ENCODE measurements around the gene WSCD2. TPM values are rescaled to one million over a fixed set of nuclear protein-coding genes. Genes with fewer than 3 reads are reported as not detected.

WSCD2 gene
- total RNA-seq, 2 donors from 2014 or later = not detected

DNA sequence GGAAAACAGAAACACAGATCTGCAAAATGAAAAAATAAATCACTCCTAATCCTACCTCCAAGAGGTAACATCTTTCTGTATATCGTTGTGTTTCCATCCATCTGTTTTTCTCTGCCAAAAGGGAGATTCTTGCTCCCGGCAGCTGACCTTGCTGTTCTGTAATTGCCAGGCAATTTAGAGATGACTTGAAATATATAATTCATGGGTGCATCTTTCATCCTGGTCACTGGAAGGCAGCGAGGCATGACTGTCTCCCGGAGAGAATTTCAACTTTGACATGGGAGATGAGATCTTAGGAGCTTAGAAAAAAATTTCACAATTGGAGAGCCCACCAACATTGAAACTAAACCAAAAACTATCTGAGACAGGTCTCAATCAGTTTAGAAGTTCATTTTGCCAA, 53.0 kb downstream of the WSCD2 start:
- no peak overlapping the region for H3K4me3 Mint-ChIP-seq
- H3K9me3 Mint-ChIP-seq = no peaks in the 10 kb centered on the region
- peaks cover 8% of the 10 kb centered on the region for H3K27me3 Mint-ChIP-seq (ENCODE audit: low read depth)
- no peaks in the 10 kb centered on the region for H3K36me3 Mint-ChIP-seq (ENCODE audit: insufficient read depth in 2 of 2)
- no peaks in the 10 kb centered on the region for H3K4me1 Mint-ChIP-seq (ENCODE audit: low read depth)
- no peak for ATAC-seq (replicated peaks in 1 of 2)
- no peak for DNase-seq
- H3K27ac Mint-ChIP-seq = no peak overlapping the region

DNA sequence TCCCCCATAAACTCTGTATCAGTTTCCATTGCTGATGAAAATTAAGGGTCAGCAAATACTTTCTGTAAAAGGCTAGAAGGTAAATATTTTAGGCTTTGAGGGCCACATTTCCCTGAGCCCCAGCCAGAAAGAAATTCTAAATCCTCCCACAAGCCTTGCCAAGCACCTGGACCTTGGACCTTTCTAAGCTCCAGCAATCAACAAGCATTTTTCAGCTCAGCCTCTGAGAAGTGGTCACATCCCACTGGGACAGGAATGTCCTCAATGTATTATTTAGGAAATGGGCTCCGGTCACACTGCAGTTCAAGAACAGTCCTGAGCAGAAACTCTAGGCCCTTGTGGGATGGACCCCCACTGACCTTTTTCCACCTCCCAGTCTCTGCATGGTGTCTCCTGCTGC, 55.9 kb downstream of the WSCD2 start:
- Mint-ChIP-seq H3K36me3 (ENCODE audit: insufficient read depth in 2 of 2) (no peaks in the 10 kb centered on the region), H3K4me1 (ENCODE audit: low read depth) (no peaks in the 10 kb centered on the region), H3K27me3 (ENCODE audit: low read depth) (peaks cover 8% of the 10 kb centered on the region), H3K27ac (no peak overlapping the region), H3K9me3 (no peaks in the 10 kb centered on the region), H3K4me3 (no peak overlapping the region)
- DNase-seq = no peak
- ATAC-seq (replicated peaks in 1 of 2) = no peak

DNA sequence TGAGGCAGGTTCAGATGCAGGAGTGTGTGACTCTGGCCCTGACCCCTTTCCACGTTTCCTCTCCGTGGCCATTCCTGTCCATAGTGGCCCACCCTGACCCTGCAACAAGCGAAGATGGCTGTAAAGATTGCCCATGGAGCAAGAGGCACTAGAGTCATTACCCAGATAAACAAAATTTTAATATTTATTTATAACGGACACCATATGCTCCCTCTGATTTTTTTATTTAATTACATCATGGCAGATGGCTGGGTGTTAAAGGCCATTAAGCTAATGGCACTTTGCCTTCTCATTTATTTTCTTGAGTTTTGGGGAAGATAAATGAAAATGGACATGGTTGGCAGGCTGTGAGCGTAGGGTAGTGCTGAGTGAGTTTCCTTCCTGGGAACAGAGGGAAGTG, 58.7 kb downstream of the WSCD2 start:
- no peak for DNase-seq
- Mint-ChIP-seq H3K27me3 (ENCODE audit: low read depth) (peaks cover 8% of the 10 kb centered on the region), H3K4me1 (ENCODE audit: low read depth) (no peaks in the 10 kb centered on the region), H3K4me3 (no peak overlapping the region), H3K9me3 (no peaks in the 10 kb centered on the region), H3K36me3 (ENCODE audit: insufficient read depth in 2 of 2) (no peaks in the 10 kb centered on the region), H3K27ac (no peak overlapping the region)
- no peak for ATAC-seq (replicated peaks in 1 of 2)

DNA sequence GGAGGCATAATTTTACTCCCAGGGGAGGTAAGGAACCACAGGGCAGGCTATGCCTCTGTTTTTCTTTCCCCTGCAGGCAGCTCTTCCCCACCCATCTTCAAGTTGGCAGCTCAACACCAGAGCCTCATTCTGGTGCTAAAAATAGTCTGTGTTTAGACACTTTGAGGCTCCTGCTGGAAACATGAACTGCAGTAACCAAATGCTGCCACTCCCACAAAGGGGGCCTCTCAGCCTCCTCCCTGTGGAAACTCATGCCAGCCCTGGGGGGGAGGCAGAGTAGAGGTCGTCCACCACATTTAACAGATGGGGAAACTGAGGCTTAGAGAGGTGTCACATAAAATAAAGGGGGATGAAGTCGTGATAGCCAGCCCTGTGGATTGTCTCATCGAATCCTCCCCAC, 61.4 kb downstream of the WSCD2 start:
- no peak for ATAC-seq (replicated peaks in 1 of 2)
- Mint-ChIP-seq H3K36me3 (ENCODE audit: insufficient read depth in 2 of 2) (no peaks in the 10 kb centered on the region), H3K4me1 (ENCODE audit: low read depth) (no peaks in the 10 kb centered on the region), H3K27me3 (ENCODE audit: low read depth) (peaks cover 14% of the 10 kb centered on the region), H3K4me3 (no peak overlapping the region), H3K9me3 (no peaks in the 10 kb centered on the region), H3K27ac (no peak overlapping the region)
- no peak for DNase-seq

DNA sequence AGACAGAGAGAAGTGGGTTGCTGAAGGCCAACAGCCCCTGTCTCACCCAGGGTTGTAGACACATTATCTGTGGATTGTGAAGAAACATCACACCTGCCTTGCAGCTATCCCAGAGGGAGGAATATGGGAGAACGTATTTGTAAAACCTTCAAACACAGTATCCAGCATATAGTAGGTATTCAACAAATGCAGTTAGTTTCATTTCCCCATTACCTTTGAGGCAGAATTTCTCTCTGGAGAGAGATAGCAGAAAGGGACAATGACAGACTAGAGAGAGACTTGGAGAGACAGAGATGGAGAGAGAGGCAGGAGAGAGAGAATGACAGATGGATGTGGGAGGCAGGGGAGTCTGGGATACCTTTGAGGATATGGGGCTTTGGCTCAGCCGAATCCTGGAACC, 62.0 kb downstream of the WSCD2 start:
- Mint-ChIP-seq H3K36me3 (ENCODE audit: insufficient read depth in 2 of 2) (no peaks in the 10 kb centered on the region), H3K27me3 (ENCODE audit: low read depth) (peaks cover 10% of the 10 kb centered on the region), H3K4me1 (ENCODE audit: low read depth) (no peaks in the 10 kb centered on the region), H3K4me3 (no peak overlapping the region), H3K27ac (no peak overlapping the region), H3K9me3 (no peaks in the 10 kb centered on the region)
- no peak for ATAC-seq (replicated peaks in 1 of 2)
- no peak for DNase-seq

DNA sequence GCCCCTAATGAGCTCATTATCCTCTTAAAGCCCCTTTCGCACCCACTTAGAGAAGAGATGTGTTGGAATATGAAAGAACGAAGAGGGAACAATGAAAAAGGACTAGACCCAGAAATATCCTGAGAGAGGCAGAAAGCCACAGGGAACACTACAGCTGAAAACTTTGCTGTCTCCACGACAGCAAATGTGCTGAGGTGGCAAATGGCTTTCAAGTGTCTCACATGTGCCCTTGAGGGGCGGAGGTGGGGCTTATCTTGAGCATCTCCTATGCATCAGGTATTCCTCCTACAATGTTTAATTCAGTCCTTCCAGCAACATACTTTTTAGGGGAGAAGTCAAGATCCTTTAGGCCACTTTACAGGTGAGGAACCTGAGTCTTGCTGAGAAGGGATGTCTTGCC, 62.9 kb downstream of the WSCD2 start:
- ATAC-seq (replicated peaks in 1 of 2) (no peak), DNase-seq (no peak)
- Mint-ChIP-seq H3K27me3 (ENCODE audit: low read depth) (peaks cover 6% of the 10 kb centered on the region), H3K9me3 (no peaks in the 10 kb centered on the region), H3K4me3 (no peak overlapping the region), H3K36me3 (ENCODE audit: insufficient read depth in 2 of 2) (no peaks in the 10 kb centered on the region), H3K27ac (no peak overlapping the region), H3K4me1 (ENCODE audit: low read depth) (no peaks in the 10 kb centered on the region)

DNA sequence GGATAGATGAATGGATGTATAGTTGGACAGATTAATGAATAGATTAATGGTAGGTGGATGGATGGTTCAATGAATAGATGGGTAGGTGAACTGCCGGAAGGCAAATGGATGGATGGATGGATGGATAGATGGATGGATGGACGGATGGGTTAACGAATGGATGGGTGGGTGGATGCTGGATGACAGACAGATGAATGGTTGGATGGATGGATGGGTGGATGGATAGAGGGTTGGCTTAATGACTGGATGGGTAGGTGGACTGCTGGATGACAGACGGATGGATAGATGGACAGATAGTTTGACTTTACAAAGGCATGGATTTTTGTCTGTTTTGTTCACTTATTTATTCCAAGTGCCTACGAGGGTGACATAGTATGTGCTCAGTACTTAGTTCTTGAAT, 64.4 kb downstream of the WSCD2 start:
- H3K36me3 Mint-ChIP-seq (ENCODE audit: insufficient read depth in 2 of 2) = no peaks in the 10 kb centered on the region
- H3K9me3 Mint-ChIP-seq = no peaks in the 10 kb centered on the region
- DNase-seq (no peak), ATAC-seq (replicated peaks in 1 of 2) (no peak)
- no peaks in the 10 kb centered on the region for H3K4me1 Mint-ChIP-seq (ENCODE audit: low read depth)
- H3K27me3 Mint-ChIP-seq (ENCODE audit: low read depth) = peaks cover 6% of the 10 kb centered on the region
- H3K4me3 Mint-ChIP-seq = no peak overlapping the region
- H3K27ac Mint-ChIP-seq = no peak overlapping the region

DNA sequence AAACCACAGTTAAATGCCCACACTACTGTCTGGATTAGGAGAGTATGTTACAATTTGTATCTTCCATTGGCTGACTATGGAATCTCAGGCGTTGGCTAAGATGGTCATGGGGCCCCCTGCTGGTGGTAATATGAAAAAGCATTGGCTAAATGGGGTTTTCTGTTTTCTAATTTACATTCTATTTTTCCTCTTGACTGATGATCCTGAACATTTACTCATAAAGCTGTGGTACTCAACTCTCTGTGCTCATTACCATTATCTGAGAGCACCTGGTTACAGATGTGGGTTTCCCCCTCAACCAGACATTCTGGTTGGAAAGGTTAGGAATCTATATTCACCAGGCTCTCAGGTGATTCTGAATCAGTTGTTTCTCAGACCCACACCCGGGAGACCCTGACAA, 64.8 kb downstream of the WSCD2 start:
- ATAC-seq (replicated peaks in 1 of 2) = no peak
- no peaks in the 10 kb centered on the region for H3K36me3 Mint-ChIP-seq (ENCODE audit: insufficient read depth in 2 of 2)
- H3K27ac Mint-ChIP-seq = no peak overlapping the region
- no peaks in the 10 kb centered on the region for H3K9me3 Mint-ChIP-seq
- H3K27me3 Mint-ChIP-seq (ENCODE audit: low read depth) = peaks cover 6% of the 10 kb centered on the region
- peak; percentile 16 to 18 for DNase-seq
- H3K4me1 Mint-ChIP-seq (ENCODE audit: low read depth) = no peaks in the 10 kb centered on the region
- no peak overlapping the region for H3K4me3 Mint-ChIP-seq

DNA sequence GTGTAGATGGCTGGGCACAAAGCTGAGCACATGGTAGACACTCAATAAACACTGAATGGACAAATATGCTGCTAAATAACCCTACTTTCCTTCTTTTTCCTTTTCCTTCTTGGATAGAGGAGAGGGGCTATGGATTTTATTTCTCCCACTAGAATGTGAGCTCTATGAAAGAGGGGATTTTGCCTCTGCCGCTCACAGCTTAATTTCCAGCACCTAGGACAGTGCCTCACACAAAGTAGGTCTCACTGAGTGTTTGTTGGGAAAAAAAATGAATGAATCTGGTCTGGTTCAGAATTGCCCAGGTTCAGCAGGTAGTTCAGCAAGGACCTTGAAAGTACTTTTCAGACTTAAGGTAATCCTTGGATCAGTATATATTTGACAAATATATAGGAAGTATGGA, 65.5 kb downstream of the WSCD2 start:
- DNase-seq = no peak
- no peak for ATAC-seq (replicated peaks in 1 of 2)
- H3K4me3 Mint-ChIP-seq = no peak overlapping the region
- H3K4me1 Mint-ChIP-seq (ENCODE audit: low read depth) = no peaks in the 10 kb centered on the region
- no peaks in the 10 kb centered on the region for H3K9me3 Mint-ChIP-seq
- H3K36me3 Mint-ChIP-seq (ENCODE audit: insufficient read depth in 2 of 2) = no peaks in the 10 kb centered on the region
- H3K27ac Mint-ChIP-seq = no peak overlapping the region
- H3K27me3 Mint-ChIP-seq (ENCODE audit: low read depth) = peaks cover 6% of the 10 kb centered on the region

DNA sequence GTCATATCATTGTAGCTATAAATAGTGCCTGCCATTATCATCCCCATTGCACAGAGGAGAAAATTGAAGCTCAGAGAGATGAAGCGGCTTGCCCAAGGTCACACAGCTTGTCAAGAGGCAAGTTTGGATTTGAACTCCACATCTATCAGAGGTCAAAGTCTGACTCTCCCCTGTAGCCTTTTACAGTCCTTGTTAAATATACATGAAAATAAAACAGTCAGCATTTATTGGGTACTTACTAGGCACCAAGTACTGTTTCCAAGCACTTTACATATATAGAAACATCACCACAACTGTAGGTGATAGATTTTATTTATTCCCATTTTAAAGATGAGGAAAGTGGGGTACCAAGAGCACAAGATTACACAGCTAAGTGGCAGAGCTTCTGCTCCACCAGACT, 67.2 kb downstream of the WSCD2 start:
- H3K27me3 Mint-ChIP-seq (ENCODE audit: low read depth) = peaks cover 6% of the 10 kb centered on the region
- no peak for ATAC-seq (replicated peaks in 1 of 2)

DNA sequence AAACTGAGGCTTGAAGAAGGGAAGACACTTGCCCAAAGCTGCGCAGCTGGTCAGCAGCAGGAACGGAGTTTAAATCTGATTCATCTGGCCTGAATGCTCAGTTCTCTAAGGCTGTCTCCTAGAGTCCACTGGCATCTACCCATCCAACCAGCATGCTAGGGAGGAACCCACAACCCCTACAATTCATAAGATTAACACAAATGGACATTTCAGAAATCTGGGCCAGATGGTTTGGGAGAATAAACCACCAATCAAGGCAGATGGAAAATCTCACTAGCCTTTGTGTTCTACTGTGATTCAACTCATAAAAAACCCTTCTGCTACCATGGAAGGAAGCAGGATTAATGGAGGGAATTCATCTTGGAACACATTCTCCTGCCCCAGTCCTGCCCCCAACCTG, 67.8 kb downstream of the WSCD2 start:
- Mint-ChIP-seq H3K27me3 (ENCODE audit: low read depth) (peaks cover 6% of the 10 kb centered on the region), H3K4me3 (no peak overlapping the region), H3K4me1 (ENCODE audit: low read depth) (no peaks in the 10 kb centered on the region), H3K36me3 (ENCODE audit: insufficient read depth in 2 of 2) (no peaks in the 10 kb centered on the region), H3K9me3 (no peaks in the 10 kb centered on the region), H3K27ac (no peak overlapping the region)
- no peak for DNase-seq
- ATAC-seq (replicated peaks in 1 of 2) = no peak

More for the DNA sequence above, 67.2 kb downstream of the WSCD2 start:
- no peak overlapping the region for H3K4me3 Mint-ChIP-seq
- no peak for DNase-seq
- H3K36me3 Mint-ChIP-seq (ENCODE audit: insufficient read depth in 2 of 2) = no peaks in the 10 kb centered on the region
- H3K4me1 Mint-ChIP-seq (ENCODE audit: low read depth) = no peaks in the 10 kb centered on the region
- no peaks in the 10 kb centered on the region for H3K9me3 Mint-ChIP-seq
- H3K27ac Mint-ChIP-seq = no peak overlapping the region

DNA sequence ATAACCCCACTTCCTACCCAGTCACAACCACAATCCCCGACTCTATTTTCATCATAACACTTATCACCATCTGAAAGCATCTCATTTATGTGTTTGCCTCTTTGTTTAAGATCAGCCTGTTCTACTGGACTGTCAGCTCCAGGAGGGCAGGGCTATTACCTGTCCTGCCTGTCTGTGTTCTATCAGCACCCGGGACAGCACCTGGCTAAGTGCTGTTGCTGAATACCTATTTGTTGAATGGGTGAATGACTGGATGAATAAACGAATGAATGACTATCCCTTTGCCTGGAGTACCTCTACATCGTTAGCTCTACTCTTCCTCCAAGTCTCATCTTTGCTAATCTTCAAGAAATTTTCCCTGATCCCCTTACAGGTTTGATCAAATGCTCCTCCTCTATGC, 69.0 kb downstream of the WSCD2 start:
- DNase-seq (no peak), ATAC-seq (replicated peaks in 1 of 2) (no peak)
- Mint-ChIP-seq H3K27me3 (ENCODE audit: low read depth) (peaks cover 7% of the 10 kb centered on the region), H3K4me3 (no peak overlapping the region), H3K4me1 (ENCODE audit: low read depth) (no peaks in the 10 kb centered on the region), H3K36me3 (ENCODE audit: insufficient read depth in 2 of 2) (no peaks in the 10 kb centered on the region), H3K9me3 (no peaks in the 10 kb centered on the region), H3K27ac (no peak overlapping the region)

DNA sequence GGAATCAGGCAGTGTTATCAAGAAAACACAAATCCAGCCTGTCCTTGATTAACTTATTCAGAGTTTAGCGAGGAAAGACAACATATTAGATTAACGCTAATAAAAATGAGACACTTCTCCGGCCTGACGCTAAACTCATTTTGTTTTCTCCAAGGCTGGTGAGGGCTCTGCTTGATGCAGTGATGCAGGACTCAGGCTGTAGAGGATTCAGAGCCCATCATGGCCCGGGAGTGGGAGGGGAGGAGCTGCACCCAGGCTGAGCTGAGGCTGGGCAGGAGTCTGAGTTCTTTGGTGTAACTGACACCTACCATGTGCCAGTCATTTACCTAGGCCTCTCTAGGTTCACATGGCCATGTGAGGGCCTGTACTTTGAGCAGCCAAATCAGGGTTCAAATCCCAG, 70.0 kb downstream of the WSCD2 start:
- Mint-ChIP-seq H3K36me3 (ENCODE audit: insufficient read depth in 2 of 2) (no peaks in the 10 kb centered on the region), H3K27ac (no peak overlapping the region), H3K4me3 (no peak overlapping the region), H3K27me3 (ENCODE audit: low read depth) (peaks cover 10% of the 10 kb centered on the region), H3K4me1 (ENCODE audit: low read depth) (no peaks in the 10 kb centered on the region), H3K9me3 (peaks cover 0 to 1% of the 10 kb centered on the region in 2 donors)
- DNase-seq (no peak), ATAC-seq (replicated peaks in 1 of 2) (no peak)

DNA sequence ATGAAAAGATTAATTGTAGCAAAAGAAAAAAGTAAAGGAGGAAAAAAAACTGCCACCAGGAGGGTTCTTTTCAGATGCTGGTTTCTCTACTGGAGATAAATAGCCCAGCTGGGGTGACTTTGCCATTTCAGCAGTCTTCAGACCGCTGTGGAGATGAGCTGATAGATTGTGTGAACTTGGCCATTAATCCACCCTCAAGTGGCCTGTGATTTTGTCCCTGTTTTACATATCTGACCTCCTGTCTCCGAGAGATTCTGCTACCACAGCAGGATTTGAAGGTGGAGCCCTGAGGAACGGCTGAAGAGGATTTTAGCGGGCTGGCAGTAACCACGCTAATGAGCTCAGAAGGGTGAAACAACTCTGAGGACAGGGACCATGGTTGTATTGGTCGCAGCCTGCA, 72.7 kb downstream of the WSCD2 start:
- Mint-ChIP-seq H3K4me1 (ENCODE audit: low read depth) (no peaks in the 10 kb centered on the region), H3K27me3 (ENCODE audit: low read depth) (peaks cover 21% of the 10 kb centered on the region), H3K9me3 (peaks cover 0 to 1% of the 10 kb centered on the region in 2 donors), H3K36me3 (ENCODE audit: insufficient read depth in 2 of 2) (no peaks in the 10 kb centered on the region), H3K4me3 (no peak overlapping the region), H3K27ac (no peak overlapping the region)
- ATAC-seq (replicated peaks in 1 of 2) (no peak), DNase-seq (no peak)

All from activated T-cell treated with anti-CD3 and anti-CD28 coated beads, Interleukin-2, amount 50 U/mL, for 72 hours (primary cell).